ENCODE results near the gene HIGD2A. TPM values are rescaled to one million over a fixed set of nuclear protein-coding genes. Genes with fewer than 3 reads are reported as not detected.

HIGD2A gene
- total RNA-seq, 1 donor from 2014 or later: 74.6 TPM

DNA sequence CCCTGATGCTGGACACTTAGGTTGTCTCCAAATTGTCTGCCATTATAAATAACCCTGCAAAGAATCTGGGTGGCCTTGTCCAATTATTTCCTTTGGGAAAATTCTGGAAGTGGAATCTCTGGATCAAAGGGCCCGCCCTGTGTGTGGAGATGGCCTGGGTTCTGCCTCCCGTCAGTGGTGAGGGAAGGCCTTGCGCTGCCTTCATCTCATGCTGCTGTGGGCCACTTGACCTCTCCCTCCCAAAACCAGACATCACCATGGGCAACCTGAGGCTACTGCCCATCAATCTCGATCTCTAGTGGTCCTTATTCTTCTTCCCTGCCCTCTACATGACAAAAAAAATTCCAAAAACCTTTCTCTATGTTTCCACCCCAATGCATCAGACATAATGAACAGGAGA is 21.2 kb downstream of the HIGD2A start:
- TF ChIP-seq, protein P1, sequence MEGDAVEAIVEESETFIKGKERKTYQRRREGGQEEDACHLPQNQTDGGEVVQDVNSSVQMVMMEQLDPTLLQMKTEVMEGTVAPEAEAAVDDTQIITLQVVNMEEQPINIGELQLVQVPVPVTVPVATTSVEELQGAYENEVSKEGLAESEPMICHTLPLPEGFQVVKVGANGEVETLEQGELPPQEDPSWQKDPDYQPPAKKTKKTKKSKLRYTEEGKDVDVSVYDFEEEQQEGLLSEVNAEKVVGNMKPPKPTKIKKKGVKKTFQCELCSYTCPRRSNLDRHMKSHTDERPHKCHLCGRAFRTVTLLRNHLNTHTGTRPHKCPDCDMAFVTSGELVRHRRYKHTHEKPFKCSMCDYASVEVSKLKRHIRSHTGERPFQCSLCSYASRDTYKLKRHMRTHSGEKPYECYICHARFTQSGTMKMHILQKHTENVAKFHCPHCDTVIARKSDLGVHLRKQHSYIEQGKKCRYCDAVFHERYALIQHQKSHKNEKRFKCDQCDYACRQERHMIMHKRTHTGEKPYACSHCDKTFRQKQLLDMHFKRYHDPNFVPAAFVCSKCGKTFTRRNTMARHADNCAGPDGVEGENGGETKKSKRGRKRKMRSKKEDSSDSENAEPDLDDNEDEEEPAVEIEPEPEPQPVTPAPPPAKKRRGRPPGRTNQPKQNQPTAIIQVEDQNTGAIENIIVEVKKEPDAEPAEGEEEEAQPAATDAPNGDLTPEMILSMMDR (IDR thresholded peaks at IDR 0.05): no peak
- H3K27ac Mint-ChIP-seq (ENCODE audit: unreplicated experiment): no peak overlapping the region
- no peak overlapping the region for H3K4me3 Mint-ChIP-seq (ENCODE audit: unreplicated experiment)
- H3K4me1 Mint-ChIP-seq (ENCODE audit: low read depth): peaks cover 36% of the 10 kb centered on the region
- DNase-seq (ENCODE audit: low spot score): no peak
- H3K36me3 Mint-ChIP-seq (ENCODE audit: low read depth): peaks cover 20% of the 10 kb centered on the region
- H3K27me3 Mint-ChIP-seq (ENCODE audit: low read depth): no peaks in the 10 kb centered on the region
- no peaks in the 10 kb centered on the region for H3K9me3 Mint-ChIP-seq (ENCODE audit: low read depth)

DNA sequence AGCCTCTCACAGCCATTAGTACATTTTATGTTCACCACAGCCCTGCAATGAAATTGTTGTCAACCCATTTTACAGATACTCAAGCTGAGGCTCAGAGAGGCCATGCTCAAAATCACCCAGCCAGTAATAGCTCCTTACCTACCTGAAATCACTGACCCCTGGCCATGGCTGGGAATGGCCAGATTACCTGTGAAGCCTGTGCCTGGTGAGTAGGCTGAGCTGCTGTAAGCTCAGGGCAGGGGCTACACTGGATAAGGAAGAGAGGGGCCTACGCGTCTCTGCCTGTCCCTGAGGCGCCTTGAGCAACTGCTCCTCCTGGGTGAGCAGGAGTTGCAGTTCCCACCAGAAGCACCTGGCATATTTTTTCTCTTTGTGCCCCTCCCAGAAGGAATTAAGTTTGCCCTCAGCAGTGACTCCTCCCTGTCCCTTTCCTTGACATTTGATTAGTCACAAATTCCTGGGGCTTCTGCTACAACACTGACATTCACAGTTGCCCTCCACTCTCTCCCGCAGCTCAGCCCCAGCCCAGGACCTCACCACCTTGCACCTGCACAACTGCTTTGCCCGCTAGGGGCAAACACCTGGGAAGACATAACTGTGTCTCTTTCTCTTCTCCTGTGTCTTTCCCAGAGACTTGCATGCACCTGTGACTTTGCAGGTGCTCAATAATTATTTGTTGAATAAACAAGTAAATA is 22.1 kb downstream of the HIGD2A start:
- Mint-ChIP-seq H3K36me3 (ENCODE audit: low read depth) (peaks cover 18% of the 10 kb centered on the region), H3K4me3 (ENCODE audit: unreplicated experiment) (no peak overlapping the region), H3K27ac (ENCODE audit: unreplicated experiment) (no peak overlapping the region), H3K27me3 (ENCODE audit: low read depth) (no peaks in the 10 kb centered on the region), H3K4me1 (ENCODE audit: low read depth) (peaks cover 45% of the 10 kb centered on the region), H3K9me3 (ENCODE audit: low read depth) (no peaks in the 10 kb centered on the region)
- TF ChIP-seq, protein P1 (IDR thresholded peaks at IDR 0.05): no peak
- no peak for DNase-seq (ENCODE audit: low spot score)

DNA sequence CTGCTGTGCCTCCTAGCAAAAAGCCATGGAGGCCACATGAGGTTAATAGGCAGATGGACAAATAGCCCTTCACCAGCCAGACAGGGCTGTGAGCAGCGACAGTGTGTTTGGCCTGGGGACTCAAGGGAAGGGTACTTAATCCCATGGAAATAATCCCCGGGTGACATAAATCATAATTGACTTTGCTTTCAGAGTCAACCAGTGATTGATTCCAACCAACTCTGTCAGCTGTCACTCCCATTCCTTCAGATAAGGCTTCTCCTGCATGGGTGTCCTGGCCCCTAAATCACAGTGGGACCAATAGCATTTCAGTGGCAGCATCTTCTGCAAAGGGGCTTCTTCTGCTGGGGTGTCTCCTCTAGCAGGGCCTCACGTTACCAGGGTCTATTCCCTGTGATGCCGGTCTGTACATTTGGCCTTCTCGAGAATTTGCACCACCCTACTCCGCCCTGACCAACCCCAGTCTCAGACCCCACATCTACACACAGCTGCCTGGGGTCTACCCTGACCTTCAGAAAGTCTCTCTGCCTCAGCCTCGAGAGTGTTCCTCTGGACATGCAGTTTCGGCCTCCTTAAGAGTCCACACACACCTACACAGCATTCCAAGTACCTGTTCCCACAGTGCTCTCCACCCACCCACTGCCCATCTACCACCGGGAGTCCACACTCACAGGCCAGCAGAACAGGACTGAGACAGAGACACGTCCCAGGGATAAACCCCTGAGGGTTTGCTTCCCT is 24.1 kb downstream of the HIGD2A start:
- TF ChIP-seq, protein P1 (IDR thresholded peaks at IDR 0.05): no peak
- Mint-ChIP-seq H3K27ac (ENCODE audit: unreplicated experiment) (peak overlapping the region; percentile 59), H3K27me3 (ENCODE audit: low read depth) (no peaks in the 10 kb centered on the region), H3K36me3 (ENCODE audit: low read depth) (peaks cover 8% of the 10 kb centered on the region), H3K4me1 (ENCODE audit: low read depth) (peaks cover 54% of the 10 kb centered on the region), H3K9me3 (ENCODE audit: low read depth) (no peaks in the 10 kb centered on the region), H3K4me3 (ENCODE audit: unreplicated experiment) (no peak overlapping the region)
- DNase-seq (ENCODE audit: low spot score): no peak

DNA sequence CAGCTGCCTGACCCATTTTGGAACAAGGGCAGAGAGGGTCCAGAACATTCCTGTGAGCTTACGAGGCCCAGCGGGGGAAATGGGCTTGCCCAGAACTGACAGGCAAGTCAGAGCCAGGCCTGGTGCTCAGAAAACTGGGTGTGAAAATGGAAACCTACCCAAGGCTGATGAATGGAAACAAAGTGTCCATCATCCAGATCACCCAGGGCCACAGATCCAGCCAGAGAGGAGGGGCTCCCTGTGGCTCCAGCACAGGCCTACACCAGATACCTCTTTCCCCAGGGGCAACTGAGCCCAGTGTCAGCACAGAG is 24.7 kb downstream of the HIGD2A start:
- Mint-ChIP-seq H3K4me1 (ENCODE audit: low read depth) (peaks cover 54% of the 10 kb centered on the region), H3K36me3 (ENCODE audit: low read depth) (peaks cover 5% of the 10 kb centered on the region), H3K27ac (ENCODE audit: unreplicated experiment) (peak overlapping the region; percentile 59), H3K27me3 (ENCODE audit: low read depth) (no peaks in the 10 kb centered on the region), H3K4me3 (ENCODE audit: unreplicated experiment) (no peak overlapping the region), H3K9me3 (ENCODE audit: low read depth) (no peaks in the 10 kb centered on the region)
- TF ChIP-seq, protein P1 (IDR thresholded peaks at IDR 0.05): no peak
- DNase-seq (ENCODE audit: low spot score): no peak

DNA sequence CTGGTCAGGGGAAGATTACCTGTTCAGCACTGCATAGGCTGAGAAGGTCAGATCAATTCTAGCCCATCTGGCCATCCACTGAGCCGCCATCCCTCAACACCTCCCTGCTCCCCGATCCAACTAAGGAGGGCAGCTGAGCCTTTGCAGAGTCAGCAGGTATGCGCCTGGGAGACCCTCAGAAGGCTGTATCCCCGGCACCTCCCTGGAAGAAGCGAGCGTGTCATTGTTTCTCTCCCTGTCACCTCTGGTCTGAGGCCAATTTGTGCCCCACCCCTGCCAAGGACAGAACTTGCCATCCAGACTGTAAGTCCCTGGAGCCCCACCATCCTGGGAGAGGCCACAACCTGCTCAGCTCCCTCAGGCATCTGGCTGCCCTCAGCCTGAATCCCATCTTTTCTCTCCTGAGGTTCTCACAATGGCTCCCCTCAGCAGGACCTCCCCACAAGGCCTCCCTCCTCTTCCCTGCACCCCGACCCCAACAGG is 25.2 kb downstream of the HIGD2A start:
- peaks cover 54% of the 10 kb centered on the region for H3K4me1 Mint-ChIP-seq (ENCODE audit: low read depth)
- TF ChIP-seq, protein P1 (IDR thresholded peaks at IDR 0.05): no peak

More for the DNA sequence above, 25.2 kb downstream of the HIGD2A start:
- Mint-ChIP-seq H3K9me3 (ENCODE audit: low read depth) (no peaks in the 10 kb centered on the region), H3K27ac (ENCODE audit: unreplicated experiment) (no peak overlapping the region), H3K4me3 (ENCODE audit: unreplicated experiment) (no peak overlapping the region), H3K36me3 (ENCODE audit: low read depth) (peaks cover 5% of the 10 kb centered on the region), H3K27me3 (ENCODE audit: low read depth) (no peaks in the 10 kb centered on the region)
- no peak for DNase-seq (ENCODE audit: low spot score)

Measured in chondrocyte (in vitro differentiated cells).